Measurements from ENCODE around the gene XRCC5.
"Not testable (repeated sequence)": the region's sequence is repeated elsewhere in the genome, so short reads cannot be mapped to it uniquely, and the experiment has no call there.

Gene XRCC5

DNA sequence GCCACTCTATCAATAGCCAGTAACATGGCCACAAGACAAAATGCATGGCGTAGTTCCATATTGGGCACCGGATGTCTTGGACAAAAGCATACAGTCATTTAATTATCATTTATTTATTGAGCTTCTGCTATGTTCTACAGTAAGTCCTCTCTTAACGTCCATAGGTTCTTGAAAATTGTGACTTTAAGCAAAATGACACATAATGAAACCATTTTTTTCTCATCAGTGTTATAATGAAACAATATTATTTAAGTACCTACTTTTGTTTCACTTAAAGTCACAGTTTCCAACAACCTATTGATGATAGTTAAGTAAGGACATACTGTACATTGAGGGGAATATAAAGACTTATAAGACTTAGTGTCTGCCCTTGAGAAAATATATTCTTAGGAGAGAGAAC lies 84.9 kb downstream of the XRCC5 start:
- no peak for DNase-seq (ENCODE audit: low read depth in 3 of 3)

DNA sequence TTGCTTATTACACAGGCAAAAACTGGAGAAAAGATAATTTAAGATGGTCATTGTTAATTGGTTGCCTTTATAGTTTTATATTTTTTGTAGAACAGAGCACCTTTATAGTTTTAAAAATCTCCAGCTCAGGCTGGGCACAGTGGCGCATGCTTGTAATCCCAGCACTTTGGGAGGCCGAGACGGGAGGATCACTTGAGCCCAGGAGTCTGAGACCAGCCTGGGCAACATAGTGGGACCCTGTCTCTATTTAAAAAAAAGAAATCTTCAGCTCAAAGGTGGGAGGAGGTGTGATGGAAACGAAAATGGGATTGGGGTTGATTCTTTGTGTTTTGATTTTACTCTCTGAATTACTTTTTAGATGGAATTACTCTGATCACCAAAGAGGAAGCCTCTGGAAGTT lies 85.4 kb downstream of the XRCC5 start:
- DNase-seq (ENCODE audit: low read depth in 3 of 3): no peak

DNA sequence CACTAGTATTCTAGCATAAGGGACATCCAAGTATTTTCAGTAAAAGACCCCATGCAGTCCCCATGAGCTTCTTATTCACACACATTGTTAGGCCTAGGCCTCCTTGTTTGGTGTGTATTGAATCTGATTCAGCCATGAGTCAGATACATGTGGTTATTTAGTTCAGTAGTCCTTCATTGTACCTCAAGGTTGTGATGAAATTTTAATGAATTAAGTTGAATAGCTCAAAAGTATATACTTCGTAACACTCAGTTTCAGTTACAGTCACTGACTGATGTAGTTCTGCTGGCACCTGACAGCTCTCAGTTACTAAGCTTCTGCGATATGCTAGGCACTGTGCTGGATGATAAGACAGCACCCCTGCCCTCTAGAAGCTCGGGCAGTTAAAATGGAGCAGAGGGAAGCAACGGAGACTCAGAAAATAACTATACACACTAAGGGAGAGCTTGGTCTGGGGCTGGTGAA lies 86.4 kb downstream of the XRCC5 start:
- DNase-seq (ENCODE audit: low read depth in 3 of 3): peak in 1 of 3 experiments; percentile 14

DNA sequence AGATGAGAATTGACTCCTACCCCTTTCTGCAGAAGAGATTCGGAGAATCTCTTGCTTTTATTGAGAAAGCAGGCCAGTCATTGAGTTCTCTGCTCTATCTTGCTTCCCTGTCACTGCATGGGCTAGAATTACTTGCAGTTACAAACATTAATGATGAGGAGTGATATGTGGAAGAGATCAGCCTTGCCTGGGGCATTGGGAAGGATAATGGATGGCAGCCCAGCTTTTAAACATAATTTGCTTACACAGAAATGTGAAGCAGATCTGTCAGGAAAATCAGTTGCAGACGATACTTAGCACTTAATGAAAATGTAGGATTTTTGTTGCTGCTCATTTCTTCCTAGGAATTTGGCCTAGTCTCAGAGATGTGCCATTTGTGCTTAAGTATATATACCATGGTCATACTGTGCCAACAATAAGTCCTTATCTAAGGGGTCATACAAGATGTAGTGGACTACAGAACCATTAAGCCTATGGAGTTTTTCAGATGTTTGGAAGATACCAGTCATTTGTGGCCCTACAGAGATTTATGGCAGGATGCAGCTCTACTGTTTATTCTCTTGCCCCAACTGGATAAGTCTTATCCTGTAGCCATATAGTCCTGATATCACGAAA lies 92.7 kb downstream of the XRCC5 start:
- DNase-seq (ENCODE audit: low read depth in 3 of 3): no peak

DNA sequence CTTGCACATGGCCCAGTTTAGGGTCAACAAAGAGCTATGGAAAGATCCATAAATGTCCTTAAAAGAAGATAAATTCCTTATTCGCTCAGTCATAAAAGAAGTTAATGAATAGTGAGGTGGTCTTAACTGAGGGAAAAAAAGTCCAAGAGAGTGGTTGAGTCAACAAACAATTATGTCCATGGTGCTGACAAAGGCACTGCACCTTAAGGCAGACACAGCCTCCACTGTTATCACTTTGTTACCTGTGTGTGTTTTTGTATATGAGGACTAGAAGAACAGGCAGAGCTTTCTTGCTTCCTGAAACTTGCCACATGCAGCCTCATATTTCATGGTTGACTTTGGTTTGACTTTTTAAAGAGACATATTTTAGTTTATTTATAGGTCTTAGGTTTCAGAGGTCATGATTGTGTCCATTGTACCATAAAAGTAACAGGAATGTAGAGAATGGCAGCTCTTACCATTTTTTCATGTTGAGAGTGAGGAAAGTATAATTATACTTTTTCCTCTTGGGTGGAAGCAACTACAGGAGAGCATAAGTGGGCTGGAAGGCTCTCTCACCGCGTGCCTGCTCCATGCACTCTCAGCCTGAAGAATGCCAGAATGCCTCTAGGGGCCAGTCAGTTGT lies 93.6 kb downstream of the XRCC5 start:
- no peak for DNase-seq (ENCODE audit: low read depth in 3 of 3)

DNA sequence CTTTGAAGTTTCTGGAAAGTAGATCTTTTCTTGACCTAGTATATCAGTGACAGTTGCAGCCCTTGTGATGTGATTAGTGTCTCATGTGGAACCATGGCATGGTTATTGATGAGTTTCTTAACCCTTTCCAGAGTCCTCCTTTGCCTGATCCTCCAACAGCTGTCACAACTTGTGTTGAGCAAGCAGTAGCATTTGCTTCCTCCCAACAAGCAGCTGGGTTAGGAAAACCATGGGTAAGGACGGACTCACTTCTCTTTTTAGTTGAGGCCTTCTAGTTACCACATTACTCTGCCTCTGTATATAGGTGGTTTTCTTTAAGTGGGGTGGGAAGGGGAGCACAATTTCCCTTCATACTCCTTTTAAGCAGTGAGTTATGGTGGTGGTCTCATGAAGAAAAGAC lies 96.3 kb downstream of the XRCC5 start:
- DNase-seq (ENCODE audit: low read depth in 3 of 3): no peak

DNA sequence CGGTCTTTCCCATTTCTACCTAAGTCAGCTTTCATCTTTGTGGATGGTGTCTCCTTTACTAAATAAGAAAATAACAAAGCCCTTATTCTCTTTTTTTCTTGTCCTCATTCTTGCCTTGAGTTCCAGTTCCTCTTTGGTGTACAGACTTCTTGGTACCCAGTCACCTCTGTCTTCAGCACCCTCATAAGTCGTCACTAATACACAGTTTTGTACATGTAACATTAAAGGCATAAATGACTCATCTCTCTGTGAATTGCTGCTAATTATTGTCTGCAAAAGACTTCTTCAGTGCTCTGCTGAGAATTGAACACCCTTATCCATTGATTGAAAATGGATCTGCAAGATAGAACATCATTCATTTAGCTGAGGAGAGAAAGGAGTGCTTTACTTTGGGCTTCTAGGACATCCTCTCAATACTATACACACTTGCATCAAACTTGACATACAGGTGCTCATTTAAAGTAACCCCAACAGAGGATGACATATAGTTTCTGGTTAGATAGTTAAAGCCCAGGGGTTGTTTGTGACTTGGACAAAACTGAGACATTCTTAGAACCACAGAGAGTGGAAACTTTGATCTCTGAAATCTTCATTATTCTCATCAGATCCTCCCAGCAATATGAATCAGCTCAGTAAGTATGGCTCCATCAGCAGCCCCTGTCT lies 97.0 kb downstream of the XRCC5 start:
- no peak for DNase-seq (ENCODE audit: low read depth in 3 of 3)

DNA sequence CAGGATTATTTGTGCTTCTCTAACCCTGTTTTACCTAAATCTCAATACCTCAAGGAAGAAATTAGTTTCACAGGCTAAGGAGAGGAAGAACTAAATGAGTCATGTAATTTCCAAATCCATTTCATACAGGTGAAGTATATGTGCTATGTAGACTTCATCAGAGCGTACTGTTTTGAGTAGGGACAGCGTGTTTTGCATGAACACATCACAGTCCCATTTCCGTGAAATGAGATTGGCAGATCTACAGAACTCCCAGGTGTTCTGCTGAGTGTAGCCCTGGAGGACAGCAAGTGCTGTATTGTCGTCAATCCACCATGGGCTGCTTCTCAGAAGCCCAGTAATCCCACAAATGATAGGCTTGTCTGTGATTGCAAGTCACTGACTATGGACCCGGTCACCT lies 97.7 kb downstream of the XRCC5 start:
- no peak for DNase-seq (ENCODE audit: low read depth in 3 of 3)

DNA sequence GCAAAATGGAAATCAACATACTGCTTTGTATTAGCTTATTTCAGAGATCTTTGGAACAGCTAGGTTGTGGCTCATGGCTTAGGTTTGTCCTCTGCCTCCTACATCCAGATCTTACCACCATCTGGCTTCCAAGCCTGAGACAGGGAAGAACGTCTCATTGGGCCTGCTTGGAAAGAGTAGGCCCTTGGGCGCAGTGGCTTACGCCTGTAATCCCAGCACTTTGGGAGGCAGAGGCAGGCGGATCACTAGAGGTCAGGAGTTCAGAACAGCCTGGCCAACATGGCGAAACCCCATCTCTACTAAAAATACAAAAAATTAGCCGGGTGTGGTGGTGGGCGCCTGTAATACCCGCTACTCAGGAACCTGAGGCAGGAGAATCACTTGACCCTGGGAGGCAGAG lies 99.5 kb downstream of the XRCC5 start:
- DNase-seq (ENCODE audit: low read depth in 3 of 3): not testable (repeated sequence)

DNA sequence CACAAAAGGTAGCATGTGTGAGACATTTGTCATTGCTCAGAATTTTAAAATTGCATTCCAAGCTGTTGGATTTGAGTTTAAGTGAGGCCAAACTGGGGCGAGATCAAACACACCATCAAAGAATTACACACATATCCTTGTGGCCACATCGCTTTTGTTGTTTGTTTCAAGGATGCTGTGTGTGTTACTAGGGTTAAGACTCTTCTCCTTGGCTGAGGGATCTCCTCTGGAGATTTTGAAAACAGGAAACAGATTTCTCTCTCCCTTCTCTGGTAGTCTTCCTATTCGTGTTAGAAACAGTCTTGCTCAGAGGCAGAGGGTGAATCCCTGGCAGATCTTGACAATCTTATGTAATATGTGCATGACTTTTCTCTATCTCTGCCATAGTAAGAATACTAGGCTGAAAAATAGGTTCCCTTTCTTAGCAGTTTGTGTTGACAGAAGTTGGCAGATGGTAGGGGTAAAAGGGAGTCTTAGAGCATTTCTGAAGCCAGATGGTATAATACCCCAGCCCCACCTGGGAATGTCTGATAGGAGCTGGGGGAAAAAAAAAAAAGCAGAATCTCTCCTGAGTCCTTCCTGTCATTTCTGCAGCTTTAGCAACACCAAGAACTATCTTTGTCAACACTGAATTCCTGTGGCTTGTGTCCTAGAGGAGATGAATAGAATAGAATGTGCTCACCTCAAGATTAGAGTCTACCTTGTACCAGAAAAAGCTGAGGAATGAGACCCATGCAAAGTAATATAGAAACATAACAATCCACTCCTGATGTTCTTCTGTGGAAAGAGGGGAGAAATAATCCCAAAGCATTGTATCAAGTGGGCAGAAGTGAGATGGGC lies 101.8 kb downstream of the XRCC5 start:
- DNase-seq (ENCODE audit: low read depth in 3 of 3): no peak

DNA sequence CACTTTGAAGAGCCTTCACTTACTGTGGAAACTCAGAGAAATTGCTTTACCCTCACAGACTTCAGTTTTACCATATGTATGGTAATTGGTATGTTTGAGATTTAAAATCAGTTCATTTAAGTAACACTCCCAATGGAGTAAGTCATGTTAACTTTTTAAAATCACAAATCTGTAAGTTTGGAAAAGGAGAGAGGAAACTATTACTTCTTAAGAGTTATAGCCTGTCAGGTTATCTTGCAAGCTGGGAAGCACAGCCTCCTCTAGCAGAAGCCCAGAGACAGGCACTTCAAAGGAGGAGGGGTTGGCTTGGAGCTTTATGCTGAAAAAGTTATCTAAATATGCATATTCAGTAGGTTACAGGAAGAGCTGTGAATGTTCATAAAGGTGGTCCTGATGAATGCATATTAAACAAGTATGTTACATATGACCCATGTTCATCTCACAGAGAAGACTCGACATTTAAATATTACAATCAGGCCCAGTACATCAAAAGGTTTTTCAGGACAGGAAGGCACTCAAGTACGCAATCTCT lies 102.5 kb downstream of the XRCC5 start:
- DNase-seq (ENCODE audit: low read depth in 3 of 3): no peak

DNA sequence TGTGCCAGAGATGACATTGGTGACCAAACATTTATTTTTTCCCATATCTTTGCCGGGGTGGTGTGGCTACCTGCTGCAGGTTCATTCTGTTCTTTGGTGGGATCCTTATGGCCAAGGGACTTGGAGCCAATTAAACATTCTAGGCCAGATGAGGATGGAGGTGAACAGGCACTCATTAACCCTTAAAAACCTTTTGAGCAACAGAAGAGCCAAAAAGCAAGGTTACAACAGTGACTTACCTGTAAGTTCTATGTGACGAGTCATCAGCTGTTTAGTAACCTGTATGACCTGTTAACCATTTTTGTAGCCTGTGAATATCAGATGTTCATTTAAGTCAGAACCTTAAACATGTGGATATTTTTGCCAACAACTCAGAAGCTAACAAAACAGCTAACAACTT lies 105.6 kb downstream of the XRCC5 start:
- no peak for DNase-seq (ENCODE audit: low read depth in 3 of 3)

DNA sequence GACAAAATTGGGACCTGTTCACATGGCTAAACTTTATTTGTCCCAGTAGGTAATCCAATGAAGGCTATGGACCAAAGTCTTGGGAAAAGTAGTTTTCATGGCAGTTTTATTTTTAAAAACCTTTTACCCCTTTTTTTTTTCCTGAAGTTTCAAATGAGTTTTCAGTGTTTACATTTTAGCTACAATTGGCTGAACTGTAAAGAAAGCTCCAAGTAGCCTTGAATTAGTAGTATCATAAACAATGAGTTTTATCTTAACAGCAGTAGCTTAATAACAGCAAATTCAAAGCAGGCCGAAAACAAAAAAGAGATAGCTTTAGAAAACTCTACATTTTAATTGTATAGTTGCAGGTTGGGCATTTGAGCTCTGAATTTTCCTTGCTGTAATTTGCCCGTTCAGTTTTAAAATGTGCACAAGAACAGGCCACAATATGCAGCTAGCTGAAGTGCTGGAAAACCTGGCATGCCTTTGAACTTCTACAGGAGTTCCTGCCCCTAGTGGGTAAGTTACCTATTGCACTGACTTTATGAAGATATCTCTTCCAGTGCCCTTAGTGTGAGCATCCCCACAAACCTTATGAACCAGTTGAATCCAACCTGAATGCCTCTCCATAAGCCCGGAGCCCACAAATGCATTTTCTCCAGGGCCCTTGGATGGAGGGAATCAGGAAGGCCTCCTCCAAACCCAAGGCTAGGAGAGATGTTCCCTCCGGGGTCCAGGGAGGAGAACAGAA lies 106.7 kb downstream of the XRCC5 start:
- DNase-seq (ENCODE audit: low read depth in 3 of 3): no peak

DNA sequence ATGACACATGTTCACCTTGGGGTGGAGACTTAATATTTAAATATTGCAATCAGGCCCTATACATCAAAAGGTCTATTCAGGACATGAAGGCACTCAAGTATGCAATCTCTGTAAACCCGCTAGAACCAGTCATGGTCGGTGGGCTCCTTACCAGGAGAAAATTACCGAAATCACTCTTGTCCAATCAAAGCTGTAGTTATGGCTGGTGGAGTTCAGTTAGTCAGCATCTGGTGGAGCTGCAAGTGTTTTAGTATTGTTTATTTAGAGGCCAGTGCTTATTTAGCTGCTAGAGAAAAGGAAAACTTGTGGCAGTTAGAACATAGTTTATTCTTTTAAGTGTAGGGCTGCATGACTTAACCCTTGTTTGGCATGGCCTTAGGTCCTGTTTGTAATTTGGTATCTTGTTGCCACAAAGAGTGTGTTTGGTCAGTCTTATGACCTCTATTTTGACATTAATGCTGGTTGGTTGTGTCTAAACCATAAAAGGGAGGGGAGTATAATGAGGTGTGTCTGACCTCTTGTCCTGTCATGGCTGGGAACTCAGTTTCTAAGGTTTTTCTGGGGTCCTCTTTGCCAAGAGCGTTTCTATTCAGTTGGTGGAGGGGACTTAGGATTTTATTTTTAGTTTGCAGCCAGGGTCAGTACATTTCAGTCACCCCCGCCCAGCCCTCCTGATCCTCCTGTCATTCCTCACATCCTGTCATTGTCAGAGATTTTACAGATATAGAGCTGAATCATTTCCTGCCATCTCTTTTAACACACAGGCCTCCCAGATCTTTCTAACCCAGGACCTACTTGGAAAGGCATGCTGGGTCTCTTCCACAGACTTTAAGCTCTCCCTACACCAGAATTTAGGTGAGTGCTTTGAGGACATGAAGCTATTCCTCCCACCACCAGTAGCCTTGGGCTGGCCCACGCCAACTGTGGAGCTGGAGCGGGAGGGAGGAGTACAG lies 108.1 kb downstream of the XRCC5 start:
- DNase-seq (ENCODE audit: low read depth in 3 of 3): no peak

DNA sequence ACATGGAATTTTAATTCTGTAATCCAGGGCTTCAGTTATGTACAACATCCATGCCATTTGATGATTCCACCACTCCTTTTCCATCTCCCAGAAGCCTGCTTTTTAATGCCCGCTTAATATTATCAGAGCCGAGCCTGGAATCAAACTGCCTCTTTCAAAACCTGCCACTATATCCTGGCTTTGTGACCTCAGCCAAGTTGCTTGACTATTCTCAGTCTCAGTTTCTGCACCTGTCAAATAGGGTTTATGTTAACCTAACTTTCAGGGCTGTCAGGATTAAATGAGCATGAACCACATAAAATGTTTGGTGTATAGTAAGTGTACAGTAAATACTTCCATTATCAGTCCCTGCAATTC lies 108.7 kb downstream of the XRCC5 start:
- DNase-seq (ENCODE audit: low read depth in 3 of 3): no peak

DNA sequence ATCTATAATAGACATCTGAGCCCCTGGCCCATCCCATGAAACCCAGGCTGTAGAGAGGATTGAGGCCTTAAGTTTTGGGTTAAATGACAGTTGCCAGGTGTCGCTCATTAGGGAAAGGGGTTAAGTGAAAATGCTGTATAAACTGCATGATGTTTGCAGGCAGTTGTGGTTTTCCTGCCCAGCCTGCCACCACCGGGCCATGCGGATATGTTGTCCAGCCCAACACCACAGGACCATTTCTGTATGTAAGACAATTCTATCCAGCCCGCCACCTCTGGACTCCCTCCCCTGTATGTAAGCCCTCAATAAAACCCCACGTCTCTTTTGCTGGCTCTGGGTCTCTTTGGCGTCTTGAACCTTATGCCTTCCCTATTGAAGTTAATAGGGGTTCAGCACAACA lies 110.7 kb downstream of the XRCC5 start:
- no peak for DNase-seq (ENCODE audit: low read depth in 3 of 3)

DNA sequence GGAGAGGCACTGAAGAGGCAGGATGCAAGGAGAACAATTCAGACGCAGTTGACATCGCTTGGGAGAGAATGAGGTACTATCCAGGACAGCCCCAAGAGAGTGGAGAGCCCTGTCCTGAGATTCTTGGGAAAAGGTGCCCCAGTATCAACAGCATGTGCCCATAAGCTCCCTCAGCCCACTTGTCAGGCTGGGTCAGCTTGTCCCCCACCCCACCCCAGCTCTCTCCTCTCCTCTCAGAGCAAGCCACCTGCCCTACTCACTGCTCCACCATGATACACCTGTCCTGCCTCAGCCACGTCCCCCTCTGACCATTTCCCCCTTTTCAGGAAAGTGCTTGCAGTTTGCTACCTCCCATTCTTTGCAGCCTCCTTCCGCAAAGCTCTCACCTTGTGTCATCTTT lies 111.8 kb downstream of the XRCC5 start:
- no peak for DNase-seq (ENCODE audit: low read depth in 3 of 3)

DNA sequence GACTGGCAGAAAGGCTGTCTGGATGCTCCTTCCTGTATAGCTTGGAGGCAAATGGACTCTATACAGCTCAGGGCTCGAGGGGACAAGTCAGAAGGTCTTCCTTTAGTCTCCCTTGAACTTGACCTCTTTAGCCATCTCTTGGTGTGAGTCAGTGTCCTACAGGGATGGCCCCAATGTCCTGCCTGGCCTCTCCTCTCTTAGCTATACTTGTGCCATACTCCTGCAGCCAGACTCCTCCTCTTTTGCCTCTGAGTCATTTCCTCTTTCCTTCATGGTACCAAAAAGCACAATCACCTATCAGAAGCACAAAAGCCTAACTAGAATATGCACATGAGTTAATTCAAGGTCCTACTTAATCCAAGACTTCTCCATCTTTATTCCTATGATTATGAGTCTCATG lies 112.7 kb downstream of the XRCC5 start:
- DNase-seq (ENCODE audit: low read depth in 3 of 3): no peak

DNA sequence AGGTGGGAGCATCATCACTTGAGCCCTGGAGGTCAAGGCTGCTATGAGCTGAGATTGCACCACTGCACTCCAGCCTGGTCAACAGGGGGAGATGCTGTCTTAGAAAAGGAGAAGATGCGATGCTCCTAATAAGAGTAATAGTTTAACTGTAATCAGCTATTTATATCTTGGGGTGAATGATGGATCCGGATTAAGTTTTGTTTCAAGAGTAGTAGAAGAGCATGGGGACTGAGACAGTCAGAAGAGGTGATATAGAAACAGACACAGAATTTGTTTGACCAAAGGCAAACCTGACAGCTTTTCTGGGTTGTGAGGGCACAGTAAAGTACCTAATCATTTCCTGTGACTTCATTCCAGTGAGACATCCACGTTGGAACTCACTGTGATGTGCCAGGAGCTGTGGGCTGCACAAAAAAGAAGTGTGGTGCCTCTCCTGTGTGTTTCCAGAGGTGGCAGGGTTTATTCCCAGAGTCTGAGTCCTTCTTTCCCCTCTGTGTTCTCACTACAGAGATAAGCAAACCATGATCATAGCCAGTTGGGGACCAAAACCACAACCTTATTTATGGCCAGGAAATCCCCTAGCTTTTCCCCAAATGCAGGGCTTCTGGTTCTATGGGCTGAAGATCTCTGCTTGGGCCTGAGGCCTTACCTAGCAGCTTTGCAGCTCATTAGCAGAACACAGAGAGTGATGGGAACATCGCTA lies 113.7 kb downstream of the XRCC5 start:
- no peak for DNase-seq (ENCODE audit: low read depth in 3 of 3)

DNA sequence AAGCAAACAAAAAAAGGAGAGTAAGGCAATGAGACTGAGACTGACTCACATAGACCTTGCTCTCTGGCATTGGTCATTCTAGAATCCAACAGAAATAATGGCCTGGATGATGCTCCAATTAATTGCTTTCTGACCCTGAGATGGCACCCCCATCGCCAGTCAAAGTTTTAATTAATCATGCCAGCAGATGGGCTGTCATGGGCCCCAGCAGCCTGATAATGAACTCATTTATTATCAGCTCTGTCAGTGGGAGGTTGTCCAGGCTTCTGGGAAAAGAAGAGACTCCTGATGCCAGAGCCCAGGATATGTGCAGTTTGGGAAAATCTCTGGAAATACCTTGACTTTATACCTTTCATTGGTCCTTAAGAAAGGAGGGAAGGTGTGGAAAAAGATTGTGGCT lies 115.2 kb downstream of the XRCC5 start:
- no peak for DNase-seq (ENCODE audit: low read depth in 3 of 3)
